K562 (cell line): ENCODE measurements around the gene SND1. TPM values are rescaled to one million over a fixed set of nuclear protein-coding genes. Genes with fewer than 3 reads are reported as not detected.

Experiments
- ATAC-seq: fragments of 200-7000 bp; cut with Tn5 transposase; 3 replicates; pipeline ENCODE4 v1.9.1; 2020; ENCODE audit warnings: moderate library complexity
- BruUV-seq: library from RNA; stranded (reverse); fragments of 400-500 nt; replicated peaks from 2 replicates; lab custom pipeline; 2021; lab: Mats Ljungman, UMichigan
- CTCF ChIA-PET: fragments of 300-600 bp; formaldehyde crosslinking; extraction: SDS; loops from one replicate; lab custom pipeline; 2021; ENCODE audit warnings: low intra/inter-chr PET ratio; lab: Yijun Ruan, JAX
- POLR2A ChIA-PET: fragments of 300-600, 350-650 bp; sonication (Branson Sonifier 250); formaldehyde crosslinking; extraction: SDS; loops from one replicate; lab custom pipeline; 2021; ENCODE audit warnings: antibody characterized with exemption, inconsistent platforms; lab: Yijun Ruan, JAX
- DNase-seq, 4 experiments: peaks; one replicate each; pipeline versions ENCODE4 v3.0.0 to v3.0.0-alpha.2; 2011 to 2018; ENCODE audit warnings: low spot score in 3 of 4, mixed read lengths in 3 of 4; ENCODE audit errors: extremely low read depth in 1 of 4
- FAIRE-seq: peaks from 2 replicates; lab custom pipeline; 2011; peaks lifted over from hg19 to GRCh38; lab: Jason Lieb, UNC
- H2AFZ ChIP-seq: 2 replicates; pipeline ENCODE4 v1.6.0; 2011; ENCODE audit warnings: low read depth, low read length, control low read depth, inconsistent platforms
- H3K27ac ChIP-seq: fragments of 200-600 bp; 3 replicates; pipeline ENCODE4 v1.8.0; 2011; ENCODE audit warnings: low read depth, mild to moderate bottlenecking, control low read depth, inconsistent platforms, low read length, moderate library complexity, mixed read lengths; ENCODE audit errors: extremely low read depth
- H3K27me3 ChIP-seq, 2 experiments: fragments of 300-600 bp in 1 of 2; 2 replicates in 1 of 2; 3 replicates in 1 of 2; pipeline versions ENCODE4 v1.6.0 to v1.8.0; 2011; ENCODE audit warnings: inconsistent platforms in 2 of 2, low read length in 2 of 2, mild to moderate bottlenecking in 1 of 2, mixed read lengths in 1 of 2, moderate library complexity in 1 of 2; ENCODE audit not compliant: control insufficient read depth in 2 of 2, insufficient read depth in 2 of 2
- H3K36me3 ChIP-seq: fragments of 300-600 bp; 3 replicates; pipeline ENCODE4 v1.8.0; 2011; ENCODE audit warnings: mild to moderate bottlenecking, low read length, inconsistent platforms; ENCODE audit not compliant: control insufficient read depth, insufficient read depth
- H3K4me1 ChIP-seq, 2 experiments: fragments of 200-600 bp in 1 of 2; replicated peaks in 1 of 2; 2 replicates in 1 of 2; 3 replicates in 1 of 2; pipeline versions ENCODE4 v1.5.1 to v1.8.0; 2011; ENCODE audit warnings: inconsistent platforms in 2 of 2, low read length in 2 of 2, mild to moderate bottlenecking in 1 of 2, mixed read lengths in 1 of 2, moderate library complexity in 1 of 2; ENCODE audit not compliant: control insufficient read depth in 2 of 2, insufficient read depth in 2 of 2
- H3K4me2 ChIP-seq: 2 replicates; pipeline ENCODE4 v1.6.1; 2011; ENCODE audit warnings: low read length, control low read depth, inconsistent platforms, mixed read lengths; ENCODE audit not compliant: insufficient read depth
- H3K4me3 ChIP-seq: fragments of 200-600 bp; sonication (generic), shearing (Covaris generic); 2 replicates; pipeline ENCODE4 v1.5.1; 2016; ENCODE audit warnings: control low read depth, inconsistent platforms
- H3K79me2 ChIP-seq: fragments of 200-600 bp; 3 replicates; pipeline ENCODE4 v1.8.0; 2011; ENCODE audit warnings: low read length, inconsistent platforms; ENCODE audit not compliant: control insufficient read depth, insufficient read depth
- H3K9ac ChIP-seq, 2 experiments: 2 replicates each; pipeline versions ENCODE4 v1.6.0 to v1.6.1; 2011; ENCODE audit warnings: low read depth in 2 of 2, low read length in 2 of 2, control low read depth in 1 of 2, inconsistent platforms in 1 of 2, mild to moderate bottlenecking in 1 of 2, mixed read lengths in 1 of 2; ENCODE audit not compliant: insufficient read depth in 1 of 2
- H3K9me1 ChIP-seq: one replicate; pipeline ENCODE4 v1.6.0; 2011; ENCODE audit warnings: inconsistent platforms, mild to moderate bottlenecking, low read length, moderate library complexity; ENCODE audit not compliant: control insufficient read depth, insufficient read depth
- H3K9me3 ChIP-seq: replicated peaks from 2 replicates; pipeline ENCODE4 v1.5.1; 2011; ENCODE audit warnings: low read depth, low read length, inconsistent platforms; ENCODE audit not compliant: control insufficient read depth, insufficient read depth
- H4K20me1 ChIP-seq: replicated peaks from 2 replicates; pipeline ENCODE4 v1.6.1; 2011; ENCODE audit warnings: low read length, inconsistent platforms, mixed read lengths; ENCODE audit not compliant: control insufficient read depth, insufficient read depth
- HMG20B ChIP-seq: fragments of 250-450 bp; sonication (Bioruptor Pico); IDR thresholded peaks from 2 replicates; pipeline ENCODE4 v1.5.0; 2021; ENCODE audit warnings: mild to moderate bottlenecking
- KLF13 ChIP-seq: fragments of 450-650 bp; IDR thresholded peaks from 2 replicates; pipeline ENCODE4 v1.6.1; 2016; ENCODE audit warnings: missing genetic modification characterization, low read depth, mild to moderate bottlenecking, missing compliant biosample characterization, moderate library complexity, borderline replicate concordance
- XRCC4 ChIP-seq: IDR thresholded peaks from one replicate; pipeline ENCODE4 v1.6.1; 2011; ENCODE audit not compliant: insufficient read depth, insufficient read length; ENCODE audit errors: extremely low read depth
- WGBS: fragments of 100-300 bp; shearing (Covaris generic); methylation state at CpG from one replicate; pipeline ENCODE4 v1.1.6; 2016; ENCODE audit warnings: low coverage, mixed read lengths; ENCODE audit not compliant: insufficient coverage; ENCODE audit errors: missing lambda C conversion rate; 5-methylcytosine and 5-hydroxymethylcytosine counted together
- in situ Hi-C: fragments of 300-500 bp; cut with MboI; formaldehyde crosslinking; loops from 4 replicates; pipeline ENCODE4 v1.15.0; 2018; ENCODE audit warnings: inconsistent platforms, mixed read lengths
- intact Hi-C: fragments of 100-400 bp; cut with micrococcal nuclease; formaldehyde crosslinking; loops from 2 replicates; pipeline ENCODE4 v1.14.2; 2022
- polyA plus RNA-seq, 8 experiments: library from polyadenylated mRNA; depleted of rRNA in 4 of 8; stranded (reverse) in 5 of 8; unstranded in 3 of 8; fragments of >200 nt; fragmentation: Nextera tagmentation in 2 of 8; fragmentation: Illumina TruSeq in 1 of 8; extraction: Ambion mirVana in 2 of 8; extraction: Trizol in 1 of 8; gene quantifications; 2 replicates each; pipeline versions ENCODE4 v1.2.1 to v1.2.3, GENCODE V29; 2011 to 2014; ENCODE audit warnings: inconsistent platforms in 1 of 8, missing spikeins in 1 of 8
- total RNA-seq, 7 experiments: library from RNA; depleted of rRNA in 6 of 7; stranded (reverse); fragments of >200 nt in 6 of 7; fragmentation: Illumina TruSeq in 2 of 7; extraction: Trizol in 2 of 7; gene quantifications; 2 replicates each; pipeline versions ENCODE4 v1.2.1 to v1.2.3, GENCODE V29; 2011 to 2021; ENCODE audit warnings: low replicate concordance in 1 of 7
- TF ChIP-seq, protein P1 (sequence below): sonication (generic); formaldehyde crosslinking; IDR thresholded peaks from 2 replicates; pipeline ENCODE4 v1.8.0; 2023; ENCODE audit warnings: mild to moderate bottlenecking, missing genetic modification reagents
- TF ChIP-seq, protein P2 (sequence below): fragments of 250-450 bp; sonication (Bioruptor Pico); IDR thresholded peaks from 2 replicates; pipeline ENCODE4 v1.8.0; 2022; ENCODE audit warnings: inconsistent platforms, mild to moderate bottlenecking, moderate library complexity, borderline replicate concordance
- TF ChIP-seq, protein P3 (sequence below): fragments of 250-450 bp; sonication (Bioruptor Pico); IDR thresholded peaks from 2 replicates; pipeline ENCODE4 v1.5.0; 2020; ENCODE audit warnings: mild to moderate bottlenecking, borderline replicate concordance

Gene SND1
- total and polyA plus RNA-seq, 9 of the 15 experiments (the other 6 are each of a cell fraction or from before 2014, with no cell fraction given) = 46.5 to 307 (median 191) TPM

DNA sequence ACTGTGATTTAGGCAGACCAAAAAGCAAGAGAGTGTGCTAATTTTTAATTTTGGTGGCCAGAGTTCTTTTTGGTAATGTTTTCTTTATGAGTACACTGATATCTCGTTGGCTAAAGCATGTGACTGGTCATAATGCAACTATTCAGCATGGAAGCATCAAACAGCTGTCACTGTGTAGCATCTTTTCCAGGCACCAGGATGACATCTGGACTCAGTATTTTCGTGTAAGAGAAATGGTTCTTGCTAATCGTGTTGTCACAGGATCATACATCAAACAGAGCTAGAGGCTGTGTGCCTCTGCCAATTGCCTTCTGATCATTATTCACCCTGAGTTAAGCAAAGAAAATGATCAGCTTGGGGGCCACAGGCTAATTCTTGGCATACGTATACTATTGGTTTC lies 118.9 kb downstream of the SND1 start:
- ChIA-PET POLR2A (interaction anchor here (0.6 kb wide), 2 partner anchors 14 to 120 kb away, joined by 3 to 4 read pairs; no protein-coding TSS in a partner anchor), CTCF (no interaction called here)
- Histone ChIP-seq H3K9me1 (no peaks in the 10 kb centered on the region), H3K27ac (no peak overlapping the region), H3K9me3 (no peaks in the 10 kb centered on the region), H3K9ac (no peak overlapping the region), H2AFZ (no peak overlapping the region), H3K4me2 (no peak overlapping the region), H4K20me1 (peaks cover 7% of the 10 kb centered on the region; the same call in 1 of the 2 replicates), H3K27me3 (no peaks in the 10 kb centered on the region), H3K36me3 (peaks cover 45% of the 10 kb centered on the region), H3K4me3 (no peak overlapping the region), H3K4me1 (no peaks in the 10 kb centered on the region), H3K79me2 (peaks cover 56% of the 10 kb centered on the region)
- TF ChIP-seq, protein P1, sequence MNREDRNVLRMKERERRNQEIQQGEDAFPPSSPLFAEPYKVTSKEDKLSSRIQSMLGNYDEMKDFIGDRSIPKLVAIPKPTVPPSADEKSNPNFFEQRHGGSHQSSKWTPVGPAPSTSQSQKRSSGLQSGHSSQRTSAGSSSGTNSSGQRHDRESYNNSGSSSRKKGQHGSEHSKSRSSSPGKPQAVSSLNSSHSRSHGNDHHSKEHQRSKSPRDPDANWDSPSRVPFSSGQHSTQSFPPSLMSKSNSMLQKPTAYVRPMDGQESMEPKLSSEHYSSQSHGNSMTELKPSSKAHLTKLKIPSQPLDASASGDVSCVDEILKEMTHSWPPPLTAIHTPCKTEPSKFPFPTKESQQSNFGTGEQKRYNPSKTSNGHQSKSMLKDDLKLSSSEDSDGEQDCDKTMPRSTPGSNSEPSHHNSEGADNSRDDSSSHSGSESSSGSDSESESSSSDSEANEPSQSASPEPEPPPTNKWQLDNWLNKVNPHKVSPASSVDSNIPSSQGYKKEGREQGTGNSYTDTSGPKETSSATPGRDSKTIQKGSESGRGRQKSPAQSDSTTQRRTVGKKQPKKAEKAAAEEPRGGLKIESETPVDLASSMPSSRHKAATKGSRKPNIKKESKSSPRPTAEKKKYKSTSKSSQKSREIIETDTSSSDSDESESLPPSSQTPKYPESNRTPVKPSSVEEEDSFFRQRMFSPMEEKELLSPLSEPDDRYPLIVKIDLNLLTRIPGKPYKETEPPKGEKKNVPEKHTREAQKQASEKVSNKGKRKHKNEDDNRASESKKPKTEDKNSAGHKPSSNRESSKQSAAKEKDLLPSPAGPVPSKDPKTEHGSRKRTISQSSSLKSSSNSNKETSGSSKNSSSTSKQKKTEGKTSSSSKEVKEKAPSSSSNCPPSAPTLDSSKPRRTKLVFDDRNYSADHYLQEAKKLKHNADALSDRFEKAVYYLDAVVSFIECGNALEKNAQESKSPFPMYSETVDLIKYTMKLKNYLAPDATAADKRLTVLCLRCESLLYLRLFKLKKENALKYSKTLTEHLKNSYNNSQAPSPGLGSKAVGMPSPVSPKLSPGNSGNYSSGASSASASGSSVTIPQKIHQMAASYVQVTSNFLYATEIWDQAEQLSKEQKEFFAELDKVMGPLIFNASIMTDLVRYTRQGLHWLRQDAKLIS = no peak
- no peak for TF ChIP-seq HMG20B
- TF ChIP-seq, protein P2, sequence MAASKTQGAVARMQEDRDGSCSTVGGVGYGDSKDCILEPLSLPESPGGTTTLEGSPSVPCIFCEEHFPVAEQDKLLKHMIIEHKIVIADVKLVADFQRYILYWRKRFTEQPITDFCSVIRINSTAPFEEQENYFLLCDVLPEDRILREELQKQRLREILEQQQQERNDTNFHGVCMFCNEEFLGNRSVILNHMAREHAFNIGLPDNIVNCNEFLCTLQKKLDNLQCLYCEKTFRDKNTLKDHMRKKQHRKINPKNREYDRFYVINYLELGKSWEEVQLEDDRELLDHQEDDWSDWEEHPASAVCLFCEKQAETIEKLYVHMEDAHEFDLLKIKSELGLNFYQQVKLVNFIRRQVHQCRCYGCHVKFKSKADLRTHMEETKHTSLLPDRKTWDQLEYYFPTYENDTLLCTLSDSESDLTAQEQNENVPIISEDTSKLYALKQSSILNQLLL (CRISPR knock-in tag) = no peak
- TF ChIP-seq, protein P3, sequence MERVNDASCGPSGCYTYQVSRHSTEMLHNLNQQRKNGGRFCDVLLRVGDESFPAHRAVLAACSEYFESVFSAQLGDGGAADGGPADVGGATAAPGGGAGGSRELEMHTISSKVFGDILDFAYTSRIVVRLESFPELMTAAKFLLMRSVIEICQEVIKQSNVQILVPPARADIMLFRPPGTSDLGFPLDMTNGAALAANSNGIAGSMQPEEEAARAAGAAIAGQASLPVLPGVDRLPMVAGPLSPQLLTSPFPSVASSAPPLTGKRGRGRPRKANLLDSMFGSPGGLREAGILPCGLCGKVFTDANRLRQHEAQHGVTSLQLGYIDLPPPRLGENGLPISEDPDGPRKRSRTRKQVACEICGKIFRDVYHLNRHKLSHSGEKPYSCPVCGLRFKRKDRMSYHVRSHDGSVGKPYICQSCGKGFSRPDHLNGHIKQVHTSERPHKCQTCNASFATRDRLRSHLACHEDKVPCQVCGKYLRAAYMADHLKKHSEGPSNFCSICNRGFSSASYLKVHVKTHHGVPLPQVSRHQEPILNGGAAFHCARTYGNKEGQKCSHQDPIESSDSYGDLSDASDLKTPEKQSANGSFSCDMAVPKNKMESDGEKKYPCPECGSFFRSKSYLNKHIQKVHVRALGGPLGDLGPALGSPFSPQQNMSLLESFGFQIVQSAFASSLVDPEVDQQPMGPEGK (CRISPR knock-in tag) = no peak
- TF ChIP-seq XRCC4 = no peak
- no peak for TF ChIP-seq KLF13 (tag)
- in situ Hi-C loops = no loop called here
- FAIRE-seq = no peak
- intact Hi-C loops = no loop called here
- DNase-seq = no peak
- WGBS = 79% methylated on average over 4 of the region's 4 CpGs
- BruUV-seq = no TSS peak
- no peak for ATAC-seq
